Natural killer cell (primary cell): ENCODE measurements around the gene NT5C3B. TPM values are rescaled to one million over a fixed set of nuclear protein-coding genes. Genes with fewer than 3 reads are reported as not detected.

Source experiments
- ATAC-seq, 3 donors: fragments of 150-1000 bp in 2 of 3; fragments of 200-7000 bp in 1 of 3; cut with Tn5 transposase; 1 replicate in 1 of 3; 2 replicates in 2 of 3; pipeline ENCODE4 v1.10.0; 2021; ENCODE audit warnings: mild to moderate bottlenecking in 2 of 3, moderate library complexity in 2 of 3
- DNase-seq, 2 donors: peaks; one replicate each; pipeline versions ENCODE4 v3.0.0 to v3.0.0-alpha.2; 2013 to 2021; ENCODE audit warnings: mixed read lengths in 1 of 2
- H3K27ac ChIP-seq: one replicate; pipeline ENCODE4 v1.5.1; 2013; ENCODE audit warnings: mild to moderate bottlenecking, low read length
- H3K27me3 ChIP-seq: one replicate; pipeline ENCODE4 v1.6.1; 2013; ENCODE audit warnings: low read length; ENCODE audit not compliant: control insufficient read depth, insufficient read depth
- H3K36me3 ChIP-seq: one replicate; pipeline ENCODE4 v1.6.1; 2013; ENCODE audit warnings: low read length; ENCODE audit not compliant: control insufficient read depth, insufficient read depth
- H3K4me1 ChIP-seq: one replicate; pipeline ENCODE4 v1.6.1; 2013; ENCODE audit warnings: low read length; ENCODE audit not compliant: control insufficient read depth, insufficient read depth
- H3K4me3 ChIP-seq: one replicate; pipeline ENCODE4 v1.5.1; 2013; ENCODE audit warnings: low read length
- H3K9me3 ChIP-seq: one replicate; pipeline ENCODE4 v1.6.1; 2013; ENCODE audit warnings: low read length; ENCODE audit not compliant: control insufficient read depth, insufficient read depth
- H3K27ac Mint-ChIP-seq, 2 donors: one replicate each; pipeline ENCODE4 v1.8.0; 2022; ENCODE audit warnings: mild to moderate bottlenecking in 2 of 2, mixed read lengths in 2 of 2, moderate library complexity in 1 of 2
- H3K27me3 Mint-ChIP-seq, 2 donors: one replicate each; pipeline ENCODE4 v1.8.0; 2022; ENCODE audit warnings: low read depth in 2 of 2, mixed read lengths in 2 of 2
- H3K36me3 Mint-ChIP-seq: one replicate; pipeline ENCODE4 v1.8.0; 2022; ENCODE audit warnings: mixed read lengths
- H3K4me1 Mint-ChIP-seq, 2 donors: one replicate each; pipeline ENCODE4 v1.8.0; 2022; ENCODE audit warnings: mixed read lengths in 2 of 2
- H3K4me3 Mint-ChIP-seq: one replicate; pipeline ENCODE4 v1.8.0; 2022; ENCODE audit warnings: mild to moderate bottlenecking, moderate library complexity, mixed read lengths
- H3K9me3 Mint-ChIP-seq, 2 donors: one replicate each; pipeline ENCODE4 v1.8.0; 2022; ENCODE audit warnings: mixed read lengths in 2 of 2
- CTCF ChIP-seq: fragments of 200-600 bp; IDR thresholded peaks from one replicate; pipeline ENCODE4 v1.8.0; 2022; ENCODE audit warnings: antibody characterized with exemption
- WGBS: methylation state at CpG from one replicate; pipeline ENCODE4 v1.1.7; 2013; ENCODE audit warnings: missing lambda C conversion rate; ENCODE audit not compliant: insufficient coverage; 5-methylcytosine and 5-hydroxymethylcytosine counted together
- intact Hi-C: fragments of 100-400 bp; cut with micrococcal nuclease; formaldehyde crosslinking; loops from one replicate; pipeline ENCODE4 v1.14.2; 2022
- total RNA-seq, 4 donors: library from RNA; stranded (reverse); fragments of 120-200 nt in 1 of 4; gene quantifications; one replicate each; pipeline versions ENCODE4 v1.2.3 to v1.2.4, GENCODE V29; 2013 to 2022

Gene NT5C3B
- total RNA-seq, 3 donors from 2014 or later (not counting 1 experiment from before 2014, with no cell fraction given): 9.1 to 10.0 (median 9.8) TPM

DNA sequence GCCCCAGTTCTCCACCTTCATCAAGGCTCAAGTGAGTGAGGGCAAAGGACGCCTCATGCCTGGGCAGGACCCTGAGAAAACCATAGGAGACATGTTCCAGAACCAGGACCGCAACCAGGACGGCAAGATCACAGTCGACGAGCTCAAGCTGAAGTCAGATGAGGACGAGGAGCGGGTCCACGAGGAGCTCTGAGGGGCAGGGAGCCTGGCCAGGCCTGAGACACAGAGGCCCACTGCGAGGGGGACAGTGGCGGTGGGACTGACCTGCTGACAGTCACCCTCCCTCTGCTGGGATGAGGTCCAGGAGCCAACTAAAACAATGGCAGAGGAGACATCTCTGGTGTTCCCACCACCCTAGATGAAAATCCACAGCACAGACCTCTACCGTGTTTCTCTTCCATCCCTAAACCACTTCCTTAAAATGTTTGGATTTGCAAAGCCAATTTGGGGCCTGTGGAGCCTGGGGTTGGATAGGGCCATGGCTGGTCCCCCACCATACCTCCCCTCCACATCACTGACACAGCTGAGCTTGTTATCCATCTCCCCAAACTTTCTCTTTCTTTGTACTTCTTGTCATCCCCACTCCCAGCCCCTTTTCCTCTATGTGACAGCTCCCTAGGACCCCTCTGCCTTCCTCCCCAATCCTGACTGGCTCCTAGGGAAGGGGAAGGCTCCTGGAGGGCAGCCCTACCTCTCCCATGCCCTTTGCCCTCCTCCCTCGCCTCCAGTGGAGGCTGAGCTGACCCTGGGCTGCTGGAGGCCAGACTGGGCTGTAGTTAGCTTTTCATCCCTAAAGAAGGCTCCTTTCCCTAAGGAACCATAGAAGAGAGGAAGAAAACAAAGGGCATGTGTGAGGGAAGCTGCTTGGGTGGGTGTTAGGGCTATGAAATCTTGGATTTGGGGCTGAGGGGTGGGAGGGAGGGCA lies 13.6 kb downstream of the NT5C3B start:
- H3K4me1 ChIP-seq: no peaks in the 10 kb centered on the region
- ATAC-seq: no peak
- Mint-ChIP-seq H3K36me3 (no peaks in the 10 kb centered on the region), H3K27me3 (no peaks in the 10 kb centered on the region), H3K9me3 (no peaks in the 10 kb centered on the region), H3K27ac (no peak overlapping the region), H3K4me1 (no peaks in the 10 kb centered on the region), H3K4me3 (no peak overlapping the region)
- TF ChIP-seq CTCF: no peak
- H3K4me3 ChIP-seq: no peak overlapping the region
- H3K36me3 ChIP-seq: no peaks in the 10 kb centered on the region
- no peak for DNase-seq
- intact Hi-C loops: no loop called here
- H3K27me3 ChIP-seq: no peaks in the 10 kb centered on the region
- no peaks in the 10 kb centered on the region for H3K9me3 ChIP-seq
- H3K27ac ChIP-seq: no peak overlapping the region
- 90% methylated on average over 12 of the region's 12 CpGs for WGBS

- no peak overlapping the region for H3K4me3 ChIP-seq
- WGBS: 89% methylated on average over 14 of the region's 14 CpGs
- H3K27me3 ChIP-seq: no peaks in the 10 kb centered on the region
- intact Hi-C loops: no loop called here
- no peaks in the 10 kb centered on the region for H3K9me3 ChIP-seq
- Mint-ChIP-seq H3K9me3 (no peaks in the 10 kb centered on the region), H3K27ac (no peak overlapping the region), H3K27me3 (no peaks in the 10 kb centered on the region), H3K4me3 (no peak overlapping the region), H3K36me3 (no peaks in the 10 kb centered on the region), H3K4me1 (no peaks in the 10 kb centered on the region)
- H3K27ac ChIP-seq: no peak overlapping the region
- ATAC-seq: no peak
- H3K4me1 ChIP-seq: no peaks in the 10 kb centered on the region
- H3K36me3 ChIP-seq: no peaks in the 10 kb centered on the region
- TF ChIP-seq CTCF: no peak
- DNase-seq: no peak
These were observed 14.3 kb downstream of the NT5C3B start for GRCh38 chr17:41821776-41822175.

GRCh38 chr17:41818024-41818423 lies 18.0 kb downstream of the NT5C3B start:
- Histone ChIP-seq H3K4me3 (no peak overlapping the region), H3K4me1 (peaks cover 1% of the 10 kb centered on the region), H3K27ac (no peak overlapping the region), H3K27me3 (no peaks in the 10 kb centered on the region), H3K9me3 (no peaks in the 10 kb centered on the region), H3K36me3 (no peaks in the 10 kb centered on the region)
- H3K4me1 Mint-ChIP-seq: peaks cover 0 to 6% of the 10 kb centered on the region in 2 donors
- ATAC-seq (no peak), DNase-seq (no peak)
- no peak for TF ChIP-seq CTCF
- H3K27ac Mint-ChIP-seq: no peak overlapping the region
- H3K4me3 Mint-ChIP-seq: no peak overlapping the region
- H3K36me3 Mint-ChIP-seq: no peaks in the 10 kb centered on the region
- intact Hi-C loops: no loop called here
- H3K27me3 Mint-ChIP-seq: no peaks in the 10 kb centered on the region
- WGBS: 94% methylated on average over 18 of the region's 20 CpGs
- no peaks in the 10 kb centered on the region for H3K9me3 Mint-ChIP-seq
